ENCODE measurements around the gene CLEC9A.

Gene CLEC9A

GRCh38 chr12:10082117-10082874, 51.8 kb downstream of the CLEC9A start:
- ChIA-PET POLR2A (no interaction called here), CTCF (interaction anchor here (1.0 to 1.2 kb wide), 3 partner anchors 13 to 18 kb away, joined by 3 to 4 read pairs (median 3); partner anchors contain the start of gene CLEC1A)
- TF ChIP-seq CTCF (IDR thresholded peaks at IDR 0.05; ENCODE audit: control extremely low read depth, extremely low read depth, low read depth, missing control alignments), result no peak
- no peak for DNase-seq (ENCODE audit: extremely low spot score)

GRCh38 chr12:10084733-10085132, 54.3 kb downstream of the CLEC9A start:
- ChIA-PET POLR2A (interaction anchor here (0.6 kb wide), 1 partner anchor 20 kb away, joined by 6 read pairs; no protein-coding TSS in a partner anchor), CTCF (interaction anchor here (1.3 kb wide), 1 partner anchor 10 kb away, joined by 3 read pairs; no protein-coding TSS in a partner anchor)
- TF ChIP-seq CTCF (IDR thresholded peaks at IDR 0.05; ENCODE audit: control extremely low read depth, extremely low read depth, low read depth, missing control alignments), result no peak
- DNase-seq (ENCODE audit: extremely low spot score), result no peak

- TF ChIP-seq CTCF (IDR thresholded peaks at IDR 0.05; ENCODE audit: control extremely low read depth, extremely low read depth, low read depth, missing control alignments), result no peak
- DNase-seq (ENCODE audit: extremely low spot score), result no peak
- CTCF ChIA-PET, result no interaction called here
- POLR2A ChIA-PET, result no interaction called here
These were observed 55.9 kb downstream of the CLEC9A start for GRCh38 chr12:10086387-10086786.

GRCh38 chr12:10088031-10088430, 57.5 kb downstream of the CLEC9A start:
- CTCF ChIA-PET, result no interaction called here
- no peak for TF ChIP-seq CTCF (IDR thresholded peaks at IDR 0.05; ENCODE audit: control extremely low read depth, extremely low read depth, low read depth, missing control alignments)
- no peak for DNase-seq (ENCODE audit: extremely low spot score)
- POLR2A ChIA-PET, result no interaction called here

GRCh38 chr12:10088955-10089900, 58.7 kb downstream of the CLEC9A start:
- TF ChIP-seq CTCF (IDR thresholded peaks at IDR 0.05; ENCODE audit: control extremely low read depth, extremely low read depth, low read depth, missing control alignments), result no peak
- ChIA-PET POLR2A (no interaction called here), CTCF (interaction anchor here (2.2 kb wide), 1 partner anchor 11 kb away, joined by 6 read pairs; no protein-coding TSS in a partner anchor)
- no peak for DNase-seq (ENCODE audit: extremely low spot score)

GRCh38 chr12:10094646-10095395, 64.3 kb downstream of the CLEC9A start:
- CTCF ChIA-PET, result interaction anchor here (1.1 kb wide), 1 partner anchor 27 kb away, joined by 3 read pairs; no protein-coding TSS in a partner anchor
- no peak for TF ChIP-seq CTCF (IDR thresholded peaks at IDR 0.05; ENCODE audit: control extremely low read depth, extremely low read depth, low read depth, missing control alignments)
- POLR2A ChIA-PET, result no interaction called here
- DNase-seq (ENCODE audit: extremely low spot score), result no peak

All from GM10248 (cell line).